Measurements from ENCODE around the gene HPS4. TPM values are rescaled to one million over a fixed set of nuclear protein-coding genes. Genes with fewer than 3 reads are reported as not detected.
A peak's percentile ranks its signal among the peaks of the same experiment; 100 is the strongest.

Gene HPS4
- polyA plus RNA-seq, 2 of the 4 experiments (the other 2 are of a cell fraction), result 12.7 to 30.2 TPM

DNA sequence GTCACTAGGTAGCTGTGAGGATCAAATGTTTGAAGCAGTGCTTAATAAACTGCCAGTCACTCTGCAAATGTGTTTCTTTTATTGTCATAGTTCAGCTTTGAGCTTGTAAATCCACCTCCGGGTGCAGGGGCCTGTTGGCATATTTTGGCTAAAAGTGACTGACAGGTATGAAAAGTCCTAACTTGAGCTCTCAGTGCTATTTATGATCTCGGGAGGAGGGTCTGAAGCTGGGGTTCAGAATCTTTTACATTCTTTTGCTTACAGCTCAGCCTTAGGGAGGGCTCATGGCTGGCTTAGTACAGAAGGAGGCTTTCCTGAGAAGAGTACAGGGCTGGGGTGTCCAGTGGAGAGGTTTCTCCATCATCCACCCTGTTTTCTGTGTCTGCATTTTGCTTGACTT is 53.0 kb downstream of the HPS4 start:
- no peak overlapping the region for H3K4me3 ChIP-seq
- no peak overlapping the region for H3K27ac ChIP-seq
- TF ChIP-seq, protein P1, sequence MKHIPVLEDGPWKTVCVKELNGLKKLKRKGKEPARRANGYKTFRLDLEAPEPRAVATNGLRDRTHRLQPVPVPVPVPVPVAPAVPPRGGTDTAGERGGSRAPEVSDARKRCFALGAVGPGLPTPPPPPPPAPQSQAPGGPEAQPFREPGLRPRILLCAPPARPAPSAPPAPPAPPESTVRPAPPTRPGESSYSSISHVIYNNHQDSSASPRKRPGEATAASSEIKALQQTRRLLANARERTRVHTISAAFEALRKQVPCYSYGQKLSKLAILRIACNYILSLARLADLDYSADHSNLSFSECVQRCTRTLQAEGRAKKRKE (CRISPR knock-in tag; IDR thresholded peaks at IDR 0.05; ENCODE audit: low read depth), result no peak
- TF ChIP-seq JUN (IDR thresholded peaks at IDR 0.05) (no peak), POLR2AphosphoS2 (conservative IDR thresholded peaks at IDR 0.05; ENCODE audit: low read length) (no peak), RCOR1 (IDR thresholded peaks at IDR 0.05; ENCODE audit: low read depth, low read length) (no peak), NR3C1 (IDR thresholded peaks at IDR 0.05) (no peak), KDM5A (IDR thresholded peaks at IDR 0.05) (no peak), HEYL (CRISPR knock-in tag; IDR thresholded peaks at IDR 0.05) (no peak), RNF2 (IDR thresholded peaks at IDR 0.05; ENCODE audit: borderline replicate concordance, low read depth) (no peak), MAZ (IDR thresholded peaks at IDR 0.05; ENCODE audit: borderline replicate concordance, low read depth, low read length) (no peak), HOXA7 (CRISPR knock-in tag; IDR thresholded peaks at IDR 0.05) (no peak), FOSB (CRISPR knock-in tag; IDR thresholded peaks at IDR 0.05) (no peak)
- TF ChIP-seq, protein P2, sequence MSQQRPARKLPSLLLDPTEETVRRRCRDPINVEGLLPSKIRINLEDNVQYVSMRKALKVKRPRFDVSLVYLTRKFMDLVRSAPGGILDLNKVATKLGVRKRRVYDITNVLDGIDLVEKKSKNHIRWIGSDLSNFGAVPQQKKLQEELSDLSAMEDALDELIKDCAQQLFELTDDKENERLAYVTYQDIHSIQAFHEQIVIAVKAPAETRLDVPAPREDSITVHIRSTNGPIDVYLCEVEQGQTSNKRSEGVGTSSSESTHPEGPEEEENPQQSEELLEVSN (IDR thresholded peaks at IDR 0.05; ENCODE audit: borderline replicate concordance, low read depth), result no peak
- TF ChIP-seq, protein P3, sequence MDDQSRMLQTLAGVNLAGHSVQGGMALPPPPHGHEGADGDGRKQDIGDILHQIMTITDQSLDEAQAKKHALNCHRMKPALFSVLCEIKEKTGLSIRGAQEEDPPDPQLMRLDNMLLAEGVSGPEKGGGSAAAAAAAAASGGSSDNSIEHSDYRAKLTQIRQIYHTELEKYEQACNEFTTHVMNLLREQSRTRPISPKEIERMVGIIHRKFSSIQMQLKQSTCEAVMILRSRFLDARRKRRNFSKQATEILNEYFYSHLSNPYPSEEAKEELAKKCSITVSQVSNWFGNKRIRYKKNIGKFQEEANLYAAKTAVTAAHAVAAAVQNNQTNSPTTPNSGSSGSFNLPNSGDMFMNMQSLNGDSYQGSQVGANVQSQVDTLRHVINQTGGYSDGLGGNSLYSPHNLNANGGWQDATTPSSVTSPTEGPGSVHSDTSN (IDR thresholded peaks at IDR 0.05), result no peak
- H3K9me3 ChIP-seq, result no peaks in the 10 kb centered on the region
- FAIRE-seq (no peak), ATAC-seq (no peak), DNase-seq (ENCODE audit: low read depth in 1 of 2, low spot score in 1 of 2) (no peak)
- ChIA-PET POLR2A (interaction anchor here (1.1 kb wide), 1 partner anchor 53 kb away, joined by 3 read pairs; the partner anchor contains the start of genes HPS4 and SRRD), CTCF (interaction anchor here (0.5 to 2.2 kb wide), 4 partner anchors 13 to 254 kb away, joined by 3 to 14 read pairs (median 3); no protein-coding TSS in a partner anchor)
- 58% methylated on average over 2 of the region's 2 CpGs for WGBS (ENCODE audit: missing lambda C conversion rate)
- H3K4me1 ChIP-seq, result no peaks in the 10 kb centered on the region; the same call in 2 of the 3 replicates
- no peak overlapping the region for H3K4me2 ChIP-seq

DNA sequence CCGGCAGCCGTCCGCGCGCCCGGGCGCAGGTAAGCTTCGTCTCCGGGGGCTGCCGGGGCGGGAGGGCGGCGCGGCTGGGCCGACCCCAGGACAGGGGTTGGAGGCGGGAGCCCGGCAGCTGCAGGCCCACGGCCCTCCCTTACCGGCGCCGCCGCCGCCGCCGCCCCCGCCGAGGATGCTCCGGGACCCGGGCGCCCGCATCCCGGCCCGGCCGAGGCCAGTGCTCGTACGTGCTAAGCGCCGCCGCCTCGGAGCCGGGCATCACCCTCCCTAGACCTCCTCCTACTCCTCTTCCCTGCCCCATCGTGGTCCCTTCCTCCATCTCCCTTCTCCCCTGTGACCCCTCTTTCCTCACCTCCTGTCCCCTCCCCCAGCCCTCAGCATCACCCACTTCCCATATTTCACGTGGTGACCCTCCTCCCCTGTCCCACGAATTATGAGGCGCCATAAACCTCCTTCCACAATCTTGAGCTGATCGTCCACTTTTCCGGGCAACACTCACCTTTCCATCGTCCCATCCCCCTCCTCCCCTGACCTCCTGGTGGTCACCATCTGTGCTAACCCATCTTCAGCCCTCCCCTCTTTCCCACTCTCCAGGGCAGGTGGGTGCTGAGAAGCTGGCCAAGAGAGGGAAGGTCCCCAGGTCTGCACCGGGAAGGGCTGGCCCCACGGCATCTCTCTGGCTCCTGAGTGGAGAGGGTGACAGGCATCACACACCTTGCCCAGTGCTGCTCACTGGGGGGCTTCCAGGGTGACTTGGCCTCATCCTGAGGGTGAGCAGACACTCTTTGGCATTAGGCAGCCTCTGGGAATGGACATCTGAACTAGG is 53.9 kb downstream of the HPS4 start:
- peak overlapping the region; percentile 77 for H3K4me2 ChIP-seq
- TF ChIP-seq, protein P1 (CRISPR knock-in tag; IDR thresholded peaks at IDR 0.05; ENCODE audit: low read depth), result no peak
- TF ChIP-seq, protein P4, sequence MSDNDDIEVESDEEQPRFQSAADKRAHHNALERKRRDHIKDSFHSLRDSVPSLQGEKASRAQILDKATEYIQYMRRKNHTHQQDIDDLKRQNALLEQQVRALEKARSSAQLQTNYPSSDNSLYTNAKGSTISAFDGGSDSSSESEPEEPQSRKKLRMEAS (IDR thresholded peaks at IDR 0.05), result no peak
- TF ChIP-seq TP53 (CRISPR knock-in tag; IDR thresholded peaks at IDR 0.05), result no peak
- no peak for TF ChIP-seq RCOR1 (IDR thresholded peaks at IDR 0.05; ENCODE audit: low read depth, low read length)
- TF ChIP-seq ZSCAN20 (CRISPR knock-in tag; IDR thresholded peaks at IDR 0.05), result no peak
- FAIRE-seq, result no peak

More for the DNA sequence above, 53.9 kb downstream of the HPS4 start:
- ATAC-seq, result peak; percentile 31 to 33; a peak in 1 of 6 replicates
- ChIA-PET CTCF (interaction anchor here (0.9 to 2.2 kb wide), 2 partner anchors 12 to 32 kb away, joined by 3 to 14 read pairs; no protein-coding TSS in a partner anchor), POLR2A (no interaction called here)
- H3K4me3 ChIP-seq, result peak overlapping the region; percentile 72
- H3K9me3 ChIP-seq, result no peaks in the 10 kb centered on the region
- H3K4me1 ChIP-seq, result no peaks in the 10 kb centered on the region; the same call in 2 of the 3 replicates
- H3K27ac ChIP-seq, result peak overlapping the region; percentile 66 to 94
- 19% methylated on average over 29 of the region's 50 CpGs for WGBS (ENCODE audit: missing lambda C conversion rate)
- no peak for DNase-seq (ENCODE audit: low read depth in 1 of 2, low spot score in 1 of 2)

Measured in A549 (cell line).